HG03354 (cell line): ENCODE measurements around the gene EPHA8.

Source experiments
- ATAC-seq: cut with Tn5 transposase; IDR thresholded peaks from one replicate; pipeline ENCODE4 v1.9.1; 2021; ENCODE audit warnings: mild to moderate bottlenecking; ENCODE audit not compliant: unreplicated experiment, poor library complexity, severe bottlenecking

Gene EPHA8

DNA sequence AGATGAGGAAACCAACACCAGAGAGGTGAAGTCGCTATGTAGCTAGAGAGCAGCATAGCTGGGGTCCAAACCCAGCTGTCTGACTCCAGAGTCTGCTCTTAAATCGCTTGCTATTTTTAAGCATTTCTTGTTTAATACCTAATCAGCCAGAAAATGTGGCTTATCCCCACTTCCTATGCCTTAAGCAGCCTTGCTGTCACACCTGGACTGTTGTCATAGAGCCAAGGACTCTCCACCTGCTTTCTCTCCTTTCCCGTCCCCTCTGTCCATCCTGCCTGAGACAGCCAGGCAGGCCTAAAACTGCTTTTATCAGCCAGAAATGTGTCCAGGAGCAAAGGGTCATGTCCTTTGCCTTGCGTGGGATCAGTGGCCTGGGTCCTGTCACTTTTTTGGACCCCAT is 28.3 kb upstream of the EPHA8 start:
- ATAC-seq: no peak

GRCh38 chr1:22535399-22535798 is 27.9 kb upstream of the EPHA8 start:
- no peak for ATAC-seq

DNA sequence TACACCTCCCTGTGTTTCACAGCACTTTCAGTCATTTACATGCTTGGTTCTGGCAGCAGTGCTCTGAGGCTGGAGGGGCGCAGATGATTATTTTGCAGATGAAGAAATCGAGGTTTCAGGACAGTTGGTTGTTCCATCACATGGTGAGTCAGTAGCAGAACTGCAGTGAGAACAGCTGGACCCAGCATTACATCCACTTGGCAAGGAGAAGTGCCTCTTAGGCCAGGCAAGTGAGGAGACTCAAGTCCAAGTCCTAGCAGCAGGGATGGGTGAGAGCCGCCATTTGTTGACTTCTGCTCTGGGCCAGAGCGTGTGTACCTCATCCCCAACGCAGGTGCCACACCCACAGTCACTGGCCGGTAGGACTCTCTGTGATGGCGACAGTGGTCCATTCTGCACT is 26.8 kb upstream of the EPHA8 start:
- ATAC-seq: no peak

GRCh38 chr1:22537441-22538139 is 25.7 kb upstream of the EPHA8 start:
- no peak for ATAC-seq

DNA sequence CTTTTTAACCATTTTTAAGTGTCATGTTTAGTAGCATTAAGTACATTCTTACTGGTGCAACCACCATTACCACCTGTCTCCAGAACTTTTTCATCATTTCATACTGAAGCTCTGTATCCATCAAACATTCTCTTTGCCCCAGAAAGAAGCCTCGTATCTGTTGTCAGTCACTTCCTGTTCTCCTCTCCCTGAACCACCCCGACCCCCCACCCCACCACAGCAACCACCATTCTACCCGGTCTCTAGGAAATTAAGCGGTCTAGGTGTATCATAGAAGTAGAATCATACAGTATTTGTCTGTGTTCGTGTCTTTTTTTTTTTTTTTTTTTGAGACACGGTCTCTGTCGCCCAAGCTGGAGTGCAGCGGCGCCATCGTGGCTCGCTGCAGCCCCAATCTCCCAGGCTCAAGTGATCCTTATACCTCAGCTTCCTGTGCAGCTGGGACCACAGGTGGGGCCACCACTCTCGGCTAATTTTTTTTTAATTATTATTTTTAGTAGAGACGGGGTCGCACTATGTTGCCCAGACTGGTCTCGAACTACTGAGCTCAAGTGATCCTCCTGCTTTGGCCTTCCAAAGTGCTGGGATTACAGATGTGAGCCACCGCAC is 23.7 kb upstream of the EPHA8 start:
- no peak for ATAC-seq

- no peak for ATAC-seq
These were observed 23.0 kb upstream of the EPHA8 start for GRCh38 chr1:22540337-22540736.

DNA sequence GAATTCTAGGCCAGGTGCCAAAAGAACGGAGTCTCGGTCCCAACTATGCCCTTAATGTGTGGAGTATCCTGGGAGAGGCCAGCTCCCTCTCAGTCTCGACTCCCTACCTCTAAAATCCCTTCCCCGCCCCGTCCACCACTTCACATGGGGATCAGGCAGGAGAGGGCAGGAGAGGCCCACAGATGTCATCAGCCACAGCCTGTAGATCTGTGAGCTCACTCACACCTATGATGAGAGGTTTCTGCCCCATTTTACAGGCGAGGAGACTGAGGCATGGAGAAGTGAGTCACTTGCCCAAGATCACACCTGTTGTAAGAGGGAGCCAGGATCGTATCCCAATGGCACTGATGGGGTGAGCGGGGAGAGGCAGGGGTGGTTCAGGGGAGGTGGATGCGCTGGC is 20.4 kb upstream of the EPHA8 start:
- no peak for ATAC-seq

DNA sequence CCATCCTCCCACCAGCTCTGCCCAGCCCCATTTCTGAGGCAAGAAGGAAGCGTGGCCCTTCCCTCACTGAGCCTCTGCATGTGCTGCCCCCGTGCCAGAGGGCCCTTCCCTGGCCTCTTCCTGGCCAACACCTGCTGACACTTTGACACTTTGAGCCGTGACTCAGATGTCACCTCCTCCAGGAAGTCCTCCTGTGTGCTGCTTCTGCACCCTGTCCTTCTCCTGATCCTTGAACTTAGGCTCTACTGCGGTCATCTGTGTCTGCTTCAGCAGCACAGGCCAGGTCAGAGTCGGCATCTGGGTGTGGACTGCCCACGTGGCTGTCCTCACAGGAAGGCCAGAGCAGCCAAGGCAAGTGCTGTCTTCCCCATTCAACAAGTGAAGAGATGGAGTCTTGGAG is 19.6 kb upstream of the EPHA8 start:
- no peak for ATAC-seq

DNA sequence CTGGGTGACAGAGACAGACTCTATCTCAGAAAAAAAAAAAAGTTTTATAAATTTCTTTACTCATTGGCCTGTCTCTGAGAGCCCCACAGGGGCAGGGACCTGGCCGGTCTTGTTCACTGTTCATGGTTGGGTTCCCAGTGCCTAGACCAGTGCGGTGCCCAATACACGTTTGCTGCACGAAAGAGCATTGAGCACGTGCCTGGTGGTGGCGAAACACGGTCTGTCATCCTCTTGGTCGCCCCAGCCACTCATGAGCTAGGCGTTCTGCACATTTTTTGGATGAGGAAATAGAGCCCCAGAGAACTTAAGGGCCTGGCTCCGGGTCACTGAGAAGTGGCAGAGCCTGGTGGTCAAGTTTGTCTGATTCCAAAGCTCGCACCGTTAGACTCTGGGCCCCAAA is 18.7 kb upstream of the EPHA8 start:
- no peak for ATAC-seq

DNA sequence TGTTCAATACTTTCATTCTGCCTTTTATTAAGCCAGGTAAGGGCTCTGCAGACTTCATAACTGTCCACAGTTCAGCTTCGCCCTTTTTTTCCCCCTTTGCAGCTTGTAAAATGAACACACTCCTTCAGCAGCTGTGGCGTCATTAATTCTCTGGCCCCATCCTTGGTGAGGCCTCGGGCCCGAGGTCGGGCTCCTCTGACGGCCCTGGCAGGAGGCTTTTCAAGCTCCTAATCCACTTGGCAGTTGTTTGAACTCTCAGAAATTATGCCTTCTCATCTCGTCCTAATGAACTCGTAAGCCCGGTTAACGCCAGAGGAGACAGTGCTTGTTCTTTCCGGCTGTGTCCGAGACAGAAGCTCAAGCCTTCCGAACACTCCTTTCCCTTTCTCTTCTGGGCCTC is 18.1 kb upstream of the EPHA8 start:
- no peak for ATAC-seq

DNA sequence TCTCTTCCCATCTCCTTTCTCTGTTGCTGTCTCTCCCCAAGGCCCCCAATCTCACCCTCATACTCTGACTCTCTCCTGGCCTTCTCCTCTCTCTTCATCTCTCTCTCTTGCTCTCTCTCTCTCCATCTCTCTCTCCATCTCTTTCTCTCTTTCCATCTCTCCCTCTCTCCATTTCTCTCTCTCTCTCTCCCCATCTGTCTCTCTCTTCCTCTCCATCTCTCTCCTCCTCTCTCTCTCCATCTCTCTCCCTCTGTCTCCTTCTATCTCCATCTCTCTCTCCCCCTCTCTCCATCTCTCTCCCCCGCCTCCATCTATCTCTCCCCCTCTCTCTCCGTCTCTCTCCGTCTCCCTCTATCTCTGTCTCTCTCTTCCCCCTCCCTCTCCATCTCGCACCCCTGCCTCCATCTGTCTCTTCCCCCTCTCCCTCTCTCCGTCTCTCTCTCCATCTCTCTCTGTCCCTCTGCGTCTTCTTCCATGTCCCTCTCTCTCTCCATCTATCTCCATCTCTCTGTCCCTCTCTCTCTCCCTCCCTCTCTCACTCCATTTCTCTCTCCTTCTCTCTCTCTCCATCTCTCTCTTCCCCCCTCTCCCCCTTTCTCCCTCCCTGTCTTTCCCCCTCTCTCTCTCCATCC is 16.0 kb upstream of the EPHA8 start:
- ATAC-seq: no peak

DNA sequence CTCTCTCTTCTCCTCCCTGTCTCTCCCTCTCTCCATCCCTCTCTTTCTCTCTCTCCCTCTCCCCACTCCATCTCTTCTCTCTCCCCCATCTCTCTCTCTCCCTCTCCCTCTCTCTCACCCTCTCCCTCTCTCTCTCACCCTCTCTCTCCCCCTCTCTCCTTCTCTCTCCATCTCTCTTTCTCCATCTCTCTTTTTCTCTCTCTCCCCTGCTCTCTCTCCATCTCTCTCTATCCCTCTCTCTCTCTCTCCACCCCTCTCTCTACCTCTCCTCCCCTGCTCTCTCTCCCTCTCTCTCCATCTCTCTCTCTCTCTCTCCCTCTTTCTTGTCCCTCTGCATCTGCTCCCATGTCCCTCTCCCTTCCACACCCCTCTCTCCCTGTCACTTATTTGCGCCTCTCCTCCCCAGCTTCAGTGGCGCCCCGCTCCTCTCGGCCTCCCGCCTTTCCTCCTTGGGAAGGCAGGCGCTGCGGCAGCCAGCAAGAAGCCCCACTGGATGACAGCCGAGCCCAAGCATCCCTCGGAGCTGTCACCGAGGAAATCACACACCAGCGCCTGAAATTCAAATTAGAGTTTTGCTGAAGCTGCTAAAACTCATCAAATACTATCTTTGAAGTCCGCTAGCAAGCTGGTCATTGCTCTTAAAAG is 15.3 kb upstream of the EPHA8 start:
- ATAC-seq: no peak

DNA sequence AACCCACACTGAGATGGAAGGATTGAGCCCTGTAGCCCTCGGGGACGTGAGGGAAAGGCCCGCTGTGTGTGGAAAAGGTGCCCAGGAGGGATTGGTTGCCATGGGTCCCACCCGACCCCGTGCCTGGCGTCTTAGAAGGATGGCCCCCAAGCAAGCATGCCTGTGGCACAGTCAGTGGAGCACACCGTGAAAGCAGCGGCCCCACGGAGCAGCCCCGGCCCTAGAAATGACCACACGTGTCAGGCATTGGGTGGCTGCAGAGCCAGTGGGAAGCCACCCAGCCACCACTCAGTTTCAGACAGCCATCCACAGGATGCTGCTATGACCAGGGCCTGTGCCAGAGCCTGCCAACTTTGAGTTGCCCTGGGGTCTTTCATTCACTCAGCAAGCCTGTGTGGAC is 13.3 kb upstream of the EPHA8 start:
- no peak for ATAC-seq

GRCh38 chr1:22551591-22551990 is 11.7 kb upstream of the EPHA8 start:
- no peak for ATAC-seq

DNA sequence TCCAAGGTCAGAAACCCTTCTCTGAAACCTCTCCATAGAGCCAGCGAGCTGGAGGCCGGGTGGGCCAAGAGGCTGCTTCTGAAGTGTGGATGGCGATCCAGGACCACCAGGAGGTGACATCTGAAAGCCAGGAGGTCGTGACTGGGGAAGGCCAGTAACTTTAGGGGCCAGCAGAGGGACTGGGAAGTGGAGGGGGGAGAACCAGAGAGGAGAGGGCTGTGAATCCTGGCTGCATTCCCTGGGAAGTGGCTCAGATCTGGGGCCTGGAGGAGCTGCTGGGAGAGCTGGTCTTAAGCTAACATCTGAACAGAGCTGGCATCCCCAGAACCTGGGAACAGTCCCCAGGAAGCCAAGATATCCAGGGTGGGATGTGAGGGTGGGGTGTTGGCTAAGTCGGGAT is 11.3 kb upstream of the EPHA8 start:
- no peak for ATAC-seq

- ATAC-seq: no peak
These were observed 10.0 kb upstream of the EPHA8 start for GRCh38 chr1:22553104-22553880.

DNA sequence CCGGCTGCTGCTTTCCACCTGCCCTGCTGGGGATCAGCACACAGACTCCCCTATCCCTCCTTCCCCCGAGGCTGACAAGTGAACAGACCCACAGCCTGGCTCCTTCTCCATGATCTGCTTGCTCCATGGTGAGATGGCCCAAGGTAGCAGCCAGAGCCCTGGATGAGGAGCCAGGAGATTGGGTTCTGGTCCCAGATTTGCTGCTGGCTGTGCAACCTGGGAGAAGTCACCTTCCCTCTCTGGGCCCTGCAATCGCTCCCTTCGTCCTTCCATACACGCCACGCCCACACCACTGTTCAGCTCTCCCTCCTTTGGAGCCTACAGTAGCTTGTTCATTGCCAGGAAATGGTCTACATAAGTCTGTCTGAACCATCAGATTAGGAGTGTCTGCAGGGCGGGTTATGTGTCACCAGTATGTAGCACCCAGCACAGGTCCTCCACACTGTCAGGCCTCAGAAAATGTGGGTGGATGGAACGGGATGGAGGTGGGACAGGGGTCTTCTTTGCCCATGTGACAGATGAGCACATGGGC is 9.2 kb upstream of the EPHA8 start:
- ATAC-seq: no peak

- no peak for ATAC-seq
These were observed 8.0 kb upstream of the EPHA8 start for GRCh38 chr1:22555371-22555656.

DNA sequence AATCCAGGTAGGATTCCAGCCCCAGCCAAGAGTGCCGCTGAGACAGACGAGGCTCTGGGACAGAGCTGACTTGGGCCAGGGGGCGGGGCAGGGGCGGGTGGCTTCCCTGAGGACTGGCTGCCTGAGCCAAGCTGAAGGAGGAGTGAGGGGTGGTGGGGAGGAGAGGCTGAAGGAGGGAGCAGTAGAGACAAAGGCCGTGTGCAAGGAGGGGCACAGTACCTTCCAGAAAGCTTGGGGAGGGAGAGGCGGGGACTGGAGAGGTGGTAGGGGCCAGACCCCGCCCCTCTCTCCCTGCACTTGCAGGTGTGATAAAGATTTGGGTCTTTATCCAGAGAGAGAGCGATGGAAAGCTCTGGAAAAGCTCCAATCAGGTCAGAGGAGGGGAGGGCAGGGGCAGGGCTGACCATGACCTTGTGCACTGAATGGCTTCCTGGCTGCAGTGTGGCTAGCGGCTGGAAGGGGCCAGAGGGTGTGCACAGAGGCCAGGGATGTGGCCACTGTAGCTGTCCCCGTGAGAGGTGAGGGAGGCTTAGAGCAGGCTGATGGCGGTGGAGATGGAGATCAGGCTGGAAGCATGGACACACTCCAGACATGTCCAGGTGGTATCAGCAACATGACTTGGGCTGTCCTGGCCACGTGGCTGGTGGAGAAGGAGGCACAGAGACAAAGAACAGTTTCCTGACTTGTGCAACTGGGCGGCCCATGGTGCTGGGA is 6.7 kb upstream of the EPHA8 start:
- no peak for ATAC-seq
